22Rv1 (cell line): ENCODE measurements around the gene RHOD.

Experiments
- H3K27ac ChIP-seq: fragments of 450-650 bp; 2 replicates; pipeline ENCODE4 v1.5.1; 2017
- ZFX ChIP-seq: fragments of 450-650 bp; IDR thresholded peaks from 2 replicates; pipeline ENCODE4 v1.6.1; 2017; ENCODE audit warnings: antibody characterized with exemption, borderline replicate concordance
- TF ChIP-seq, protein P1 (sequence below): fragments of 450-650 bp; IDR thresholded peaks from 2 replicates; pipeline ENCODE4 v1.5.1; 2017; ENCODE audit warnings: mild to moderate bottlenecking

RHOD gene

GRCh38 chr11:67048515-67049130 lies 8.0 kb upstream of the RHOD start:
- H3K27ac ChIP-seq: no peak overlapping the region
- TF ChIP-seq, protein P1, sequence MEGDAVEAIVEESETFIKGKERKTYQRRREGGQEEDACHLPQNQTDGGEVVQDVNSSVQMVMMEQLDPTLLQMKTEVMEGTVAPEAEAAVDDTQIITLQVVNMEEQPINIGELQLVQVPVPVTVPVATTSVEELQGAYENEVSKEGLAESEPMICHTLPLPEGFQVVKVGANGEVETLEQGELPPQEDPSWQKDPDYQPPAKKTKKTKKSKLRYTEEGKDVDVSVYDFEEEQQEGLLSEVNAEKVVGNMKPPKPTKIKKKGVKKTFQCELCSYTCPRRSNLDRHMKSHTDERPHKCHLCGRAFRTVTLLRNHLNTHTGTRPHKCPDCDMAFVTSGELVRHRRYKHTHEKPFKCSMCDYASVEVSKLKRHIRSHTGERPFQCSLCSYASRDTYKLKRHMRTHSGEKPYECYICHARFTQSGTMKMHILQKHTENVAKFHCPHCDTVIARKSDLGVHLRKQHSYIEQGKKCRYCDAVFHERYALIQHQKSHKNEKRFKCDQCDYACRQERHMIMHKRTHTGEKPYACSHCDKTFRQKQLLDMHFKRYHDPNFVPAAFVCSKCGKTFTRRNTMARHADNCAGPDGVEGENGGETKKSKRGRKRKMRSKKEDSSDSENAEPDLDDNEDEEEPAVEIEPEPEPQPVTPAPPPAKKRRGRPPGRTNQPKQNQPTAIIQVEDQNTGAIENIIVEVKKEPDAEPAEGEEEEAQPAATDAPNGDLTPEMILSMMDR: no peak
- TF ChIP-seq ZFX: no peak

GRCh38 chr11:67050139-67050538 lies 6.5 kb upstream of the RHOD start:
- no peak overlapping the region for H3K27ac ChIP-seq
- TF ChIP-seq, protein P1: 0 out of 2 replicates have a peak, but pooled peaks have one; percentile 7
- TF ChIP-seq ZFX: no peak

- no peak for TF ChIP-seq ZFX
- TF ChIP-seq, protein P1: no peak
These were observed 5.3 kb upstream of the RHOD start for GRCh38 chr11:67051180-67051893.

GRCh38 chr11:67051945-67052488 lies 4.6 kb upstream of the RHOD start:
- TF ChIP-seq, protein P1: no peak
- H3K27ac ChIP-seq: no peak overlapping the region

More at GRCh38 chr11:67051180-67051893, 5.3 kb upstream of the RHOD start:
- H3K27ac ChIP-seq: no peak overlapping the region

- TF ChIP-seq, protein P1: no peak
- TF ChIP-seq ZFX: no peak
- no peak overlapping the region for H3K27ac ChIP-seq
These were observed 3.8 kb upstream of the RHOD start for GRCh38 chr11:67052891-67053290.

GRCh38 chr11:67053896-67054329 lies 2.7 kb upstream of the RHOD start:
- TF ChIP-seq ZFX: no peak
- TF ChIP-seq, protein P1: peak; percentile 88
- H3K27ac ChIP-seq: peak overlapping the region; percentile 85

DNA sequence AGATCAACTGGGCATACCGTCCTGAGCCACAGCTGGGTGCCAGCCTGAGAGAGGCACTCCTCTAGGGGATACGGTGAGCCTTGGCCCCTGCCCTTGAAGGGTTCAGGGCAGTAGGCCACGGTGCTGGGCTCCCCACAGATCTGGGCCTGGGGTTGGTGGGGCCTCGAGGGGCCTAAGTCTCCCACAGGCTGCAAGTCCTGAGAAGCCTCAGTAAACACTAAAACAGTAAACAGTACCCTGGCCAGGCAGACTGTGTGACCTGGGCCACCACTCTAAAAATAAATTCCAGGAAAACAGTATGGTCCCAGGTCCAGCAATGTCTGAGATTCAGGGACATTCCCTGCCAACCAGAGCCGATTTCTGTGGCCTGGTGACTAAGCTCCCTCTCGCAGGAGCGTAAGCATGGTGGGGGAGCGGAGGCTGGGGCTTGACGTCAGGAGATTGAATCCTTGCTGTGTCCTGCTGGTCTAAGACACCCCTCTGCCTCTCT lies 2.3 kb upstream of the RHOD start:
- TF ChIP-seq ZFX: no peak
- peak overlapping the region; percentile 85 for H3K27ac ChIP-seq
